Esophagus muscularis mucosa (tissue), 4 donors: ENCODE results near the gene DEAF1. TPM values are rescaled to one million over a fixed set of nuclear protein-coding genes. Genes with fewer than 3 reads are reported as not detected.

Experiments
- DNase-seq: peaks from one replicate; pipeline ENCODE4 v3.0.0-alpha.2; 2017; ENCODE audit errors: extremely low spot score
- H3K27ac ChIP-seq, 4 donors: fragments of 200-600 bp; sonication (generic); replicated peaks in 1 of 4; 1 replicate in 3 of 4; 2 replicates in 1 of 4; pipeline ENCODE4 v1.5.1; 2016 to 2019; ENCODE audit warnings: mild to moderate bottlenecking in 1 of 4
- H3K27me3 ChIP-seq, 4 donors: fragments of 200-600 bp; sonication (generic); one replicate each; pipeline versions ENCODE4 v1.5.1 to v1.6.0; 2016 to 2019
- H3K36me3 ChIP-seq, 4 donors: fragments of 200-600 bp; sonication (generic); one replicate each; pipeline ENCODE4 v1.5.1; 2016 to 2019
- H3K4me1 ChIP-seq, 4 donors: fragments of 200-600 bp; sonication (generic); one replicate each; pipeline ENCODE4 v1.5.1; 2016 to 2019
- H3K4me3 ChIP-seq, 4 donors: fragments of 200-600 bp; sonication (generic); 1 replicate in 2 of 4; 2 replicates in 2 of 4; pipeline ENCODE4 v1.5.1; 2016 to 2019; ENCODE audit warnings: mild to moderate bottlenecking in 4 of 4, moderate library complexity in 1 of 4
- H3K9me3 ChIP-seq, 4 donors: fragments of 200-600 bp; sonication (generic); 1 replicate in 3 of 4; 2 replicates in 1 of 4; pipeline ENCODE4 v1.5.1; 2016 to 2019
- CTCF ChIP-seq, 3 experiments: fragments of 200-600 bp in 2 of 3; fragments of 450-650 bp in 1 of 3; sonication (generic) in 2 of 3; IDR thresholded peaks; one replicate each; pipeline ENCODE4 v1.5.1; 2017 to 2019; ENCODE audit warnings: antibody characterized with exemption in 3 of 3, mild to moderate bottlenecking in 2 of 3, moderate library complexity in 1 of 3
- EP300 ChIP-seq: sonication (generic); formaldehyde crosslinking; IDR thresholded peaks from one replicate; pipeline ENCODE4 v1.6.1; 2017; ENCODE audit warnings: antibody characterized with exemption
- POLR2A ChIP-seq: fragments of 450-650 bp; IDR thresholded peaks from one replicate; pipeline ENCODE4 v1.6.1; 2017; ENCODE audit warnings: antibody characterized with exemption, moderate library complexity, mild to moderate bottlenecking, low read depth
- POLR2AphosphoS5 ChIP-seq, 2 donors: sonication (generic); formaldehyde crosslinking; IDR thresholded peaks; one replicate each; pipeline ENCODE4 v1.6.1; 2017; ENCODE audit warnings: antibody characterized with exemption in 2 of 2
- WGBS: methylation state at CpG from one replicate; pipeline ENCODE4 v1.1.5; 2018; 5-methylcytosine and 5-hydroxymethylcytosine counted together
- intact Hi-C: fragments of 100-400 bp; cut with DNase I; formaldehyde crosslinking; loops from one replicate; pipeline ENCODE4 v1.15.1; 2023
- total RNA-seq, 4 donors: library from RNA; depleted of rRNA; stranded (reverse); fragments of >200 nt; gene quantifications; one replicate each; pipeline versions ENCODE4 v1.1.0 to v1.2.1, GENCODE V29; 2016

Gene DEAF1
- total RNA-seq, 4 donors from 2014 or later, result 24.9 to 57.1 (median 39.4) TPM

DNA sequence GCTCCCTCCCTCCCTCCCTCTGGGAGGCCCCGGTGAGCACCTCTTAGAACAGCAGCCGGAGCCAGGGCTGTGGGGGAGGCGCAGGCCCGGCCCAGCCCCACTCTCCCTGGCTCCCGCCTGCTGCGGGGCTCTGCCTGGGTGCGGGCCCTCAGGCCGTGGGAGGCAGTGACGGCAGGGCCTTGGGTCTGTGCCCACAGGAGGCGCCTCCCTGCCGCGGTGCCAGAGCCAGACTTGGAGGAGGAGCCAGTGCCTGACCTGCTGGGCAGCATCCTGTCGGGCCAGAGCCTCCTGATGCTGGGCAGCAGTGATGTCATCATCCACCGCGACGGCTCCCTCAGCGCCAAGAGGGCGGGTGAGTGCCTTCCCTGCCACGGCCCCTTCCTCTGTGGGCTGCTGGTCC is 88.8 kb downstream of the DEAF1 start:
- intact Hi-C loops, result no loop called here
- H3K9me3 ChIP-seq, result no peaks in the 10 kb centered on the region
- H3K36me3 ChIP-seq, result peaks cover 92 to 100% (median 99%) of the 10 kb centered on the region in 4 donors
- TF ChIP-seq POLR2AphosphoS5 (IDR thresholded peaks at IDR 0.05) (peak; percentile 36 to 59), EP300 (no peak), POLR2A (no peak), CTCF (IDR thresholded peaks at IDR 0.05) (no peak)
- no peaks in the 10 kb centered on the region for H3K27me3 ChIP-seq
- 73% methylated on average over 14 of the region's 19 CpGs for WGBS
- no peak overlapping the region for H3K4me3 ChIP-seq
- no peak for DNase-seq
- H3K4me1 ChIP-seq, result peaks cover 4 to 14% (median 10%) of the 10 kb centered on the region in 4 donors
- H3K27ac ChIP-seq, result peak overlapping the region; percentile 55 to 79 (median 70)

GRCh38 chr11:605286-606129 is 89.5 kb downstream of the DEAF1 start:
- intact Hi-C loops, result no loop called here
- WGBS, result 94% methylated on average over 19 of the region's 33 CpGs
- no peaks in the 10 kb centered on the region for H3K9me3 ChIP-seq
- H3K27me3 ChIP-seq, result no peaks in the 10 kb centered on the region
- no peak for DNase-seq
- peaks cover 4 to 14% (median 10%) of the 10 kb centered on the region in 4 donors for H3K4me1 ChIP-seq
- H3K4me3 ChIP-seq, result no peak overlapping the region
- H3K36me3 ChIP-seq, result peaks cover 86 to 100% (median 99%) of the 10 kb centered on the region in 4 donors
- peak overlapping the region; percentile 55 to 79 (median 70) for H3K27ac ChIP-seq
- TF ChIP-seq CTCF (IDR thresholded peaks at IDR 0.05), result no peak
- no peak for TF ChIP-seq POLR2A
- TF ChIP-seq POLR2AphosphoS5 (IDR thresholded peaks at IDR 0.05), result no peak
- no peak for TF ChIP-seq EP300

- Histone ChIP-seq H3K9me3 (no peaks in the 10 kb centered on the region), H3K4me3 (no peak overlapping the region), H3K27ac (no peak overlapping the region), H3K36me3 (peaks cover 78 to 100% (median 99%) of the 10 kb centered on the region in 4 donors), H3K27me3 (no peaks in the 10 kb centered on the region), H3K4me1 (peaks cover 4 to 13% (median 9%) of the 10 kb centered on the region in 4 donors)
- DNase-seq, result no peak
- intact Hi-C loops, result no loop called here
- no peak for TF ChIP-seq CTCF (IDR thresholded peaks at IDR 0.05)
- TF ChIP-seq POLR2AphosphoS5 (IDR thresholded peaks at IDR 0.05), result no peak
- no peak for TF ChIP-seq EP300
- no peak for TF ChIP-seq POLR2A
- WGBS, result 87% methylated on average over 13 of the region's 13 CpGs
These were observed 91.9 kb downstream of the DEAF1 start for GRCh38 chr11:603154-603553.

DNA sequence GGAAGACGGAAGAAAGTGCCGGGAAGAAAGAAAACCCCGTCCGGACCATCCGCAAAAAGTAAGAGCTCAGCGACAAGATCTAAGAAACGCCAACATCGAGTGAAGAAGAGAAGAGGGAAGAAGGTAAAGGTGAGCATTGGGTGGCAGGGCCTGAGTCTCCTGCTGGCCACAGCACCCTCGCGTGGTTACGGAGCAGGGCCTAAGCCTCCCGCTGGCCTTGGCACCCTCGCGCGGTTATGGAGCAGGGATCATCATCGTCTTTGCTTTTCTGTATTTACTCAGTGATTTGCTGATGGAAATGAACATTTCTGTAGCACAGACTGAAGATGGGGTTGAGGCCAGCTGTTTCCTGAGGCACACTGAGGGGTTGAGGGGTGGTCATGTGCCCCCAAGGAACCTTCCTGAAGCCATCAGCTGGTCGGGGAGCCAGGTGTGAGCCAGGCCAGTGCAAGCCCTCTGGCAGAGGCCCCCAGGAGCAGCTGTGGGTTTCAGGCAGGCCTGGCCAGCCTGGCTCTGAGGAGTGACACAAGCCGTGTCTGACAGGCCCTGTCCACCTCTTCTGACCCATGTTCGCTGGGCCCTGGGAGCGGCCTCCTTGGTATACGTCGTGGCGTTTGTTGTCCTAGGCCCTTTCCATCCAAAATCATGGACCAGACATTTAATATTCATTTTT is 93.3 kb downstream of the DEAF1 start:
- TF ChIP-seq POLR2A, result no peak
- TF ChIP-seq EP300, result no peak
- TF ChIP-seq CTCF (IDR thresholded peaks at IDR 0.05), result no peak
- TF ChIP-seq POLR2AphosphoS5 (IDR thresholded peaks at IDR 0.05), result no peak
- Histone ChIP-seq H3K4me3 (no peak overlapping the region), H3K4me1 (peaks cover 4 to 13% (median 8%) of the 10 kb centered on the region in 4 donors), H3K36me3 (peaks cover 78 to 100% (median 99%) of the 10 kb centered on the region in 4 donors), H3K27me3 (no peaks in the 10 kb centered on the region), H3K9me3 (no peaks in the 10 kb centered on the region), H3K27ac (no peak overlapping the region)
- no peak for DNase-seq
- 95% methylated on average over 22 of the region's 23 CpGs for WGBS
- intact Hi-C loops, result no loop called here
